Activated naive CD8-positive, alpha-beta T cell treated with anti-CD3 and anti-CD28 coated beads, Interleukin-2, amount 50 U/mL, for 24 hours (primary cell): ENCODE measurements around the gene CYP21A2.
"Not testable (repeated sequence)": the region's sequence is repeated elsewhere in the genome, so short reads cannot be mapped to it uniquely, and the experiment has no call there.

Experiments
- ATAC-seq: fragments of 150-1000 bp; cut with Tn5 transposase; one replicate; pipeline ENCODE4 v1.10.0; 2021
- DNase-seq: peaks from one replicate; pipeline ENCODE4 v3.0.0; 2021
- H3K27ac Mint-ChIP-seq: one replicate; pipeline ENCODE4 v1.8.0; 2021; ENCODE audit warnings: mild to moderate bottlenecking, mixed read lengths
- H3K27me3 Mint-ChIP-seq: one replicate; pipeline ENCODE4 v1.8.0; 2021; ENCODE audit warnings: mixed read lengths
- H3K36me3 Mint-ChIP-seq: one replicate; pipeline ENCODE4 v1.8.0; 2021; ENCODE audit warnings: low read depth, mixed read lengths
- H3K4me1 Mint-ChIP-seq: one replicate; pipeline ENCODE4 v1.8.0; 2021; ENCODE audit warnings: mixed read lengths
- H3K4me3 Mint-ChIP-seq: one replicate; pipeline ENCODE4 v1.8.0; 2021; ENCODE audit warnings: mild to moderate bottlenecking, moderate library complexity, mixed read lengths
- H3K9me3 Mint-ChIP-seq: one replicate; pipeline ENCODE4 v1.8.0; 2021; ENCODE audit warnings: mixed read lengths

CYP21A2 gene

GRCh38 chr6:32042276-32042675, 4.1 kb downstream of the CYP21A2 start:
- not testable (repeated sequence) for DNase-seq, H3K27ac Mint-ChIP-seq, H3K4me3 Mint-ChIP-seq, H3K9me3 Mint-ChIP-seq, H3K27me3 Mint-ChIP-seq, H3K36me3 Mint-ChIP-seq, H3K4me1 Mint-ChIP-seq, ATAC-seq

DNA sequence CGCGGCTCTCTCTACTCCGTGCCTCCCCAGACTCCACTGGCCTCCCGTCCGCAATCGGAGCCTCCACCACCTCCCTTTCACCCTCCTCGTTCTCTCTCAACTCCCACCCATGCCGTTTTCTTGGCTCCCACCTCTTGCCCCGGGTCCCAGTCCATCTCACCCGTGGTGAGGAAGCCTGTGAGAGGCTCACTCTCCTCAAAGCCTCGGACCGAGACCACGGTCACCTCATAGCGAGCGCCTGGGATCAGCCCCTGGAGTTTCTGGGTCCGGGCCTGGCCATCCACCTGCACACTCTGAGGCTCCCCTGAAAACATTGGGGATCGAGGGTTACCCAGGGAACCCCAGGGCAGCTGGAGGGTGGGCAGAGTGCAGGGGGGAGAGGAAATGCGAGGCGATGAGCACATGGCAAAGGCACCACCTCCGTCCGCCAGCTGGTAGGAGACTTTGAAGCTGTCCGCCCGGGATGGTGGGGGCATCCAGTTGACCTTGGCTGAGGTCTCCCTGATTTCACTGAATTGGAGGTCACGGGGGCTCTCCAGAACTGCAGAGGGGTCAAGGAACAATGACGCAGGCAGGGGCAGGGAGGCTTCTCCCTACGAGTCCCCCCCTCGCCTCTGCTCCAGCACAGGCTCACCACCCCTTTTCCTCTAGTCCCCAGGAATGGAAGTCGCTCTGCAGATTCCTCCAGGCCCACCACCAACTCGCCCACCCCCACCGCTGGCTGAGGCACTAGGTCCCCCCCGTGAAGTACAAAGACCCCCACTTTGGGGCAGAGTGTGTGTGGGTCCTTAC, 5.6 kb downstream of the CYP21A2 start:
- DNase-seq, H3K27me3 Mint-ChIP-seq, H3K36me3 Mint-ChIP-seq, ATAC-seq, H3K27ac Mint-ChIP-seq, H3K4me1 Mint-ChIP-seq, H3K4me3 Mint-ChIP-seq, H3K9me3 Mint-ChIP-seq: not testable (repeated sequence)

- not testable (repeated sequence) for H3K27me3 Mint-ChIP-seq, H3K4me1 Mint-ChIP-seq, H3K27ac Mint-ChIP-seq, H3K4me3 Mint-ChIP-seq, H3K9me3 Mint-ChIP-seq, DNase-seq, ATAC-seq, H3K36me3 Mint-ChIP-seq
Observed at GRCh38 chr6:32044916-32045315, 6.7 kb downstream of the CYP21A2 start.

DNA sequence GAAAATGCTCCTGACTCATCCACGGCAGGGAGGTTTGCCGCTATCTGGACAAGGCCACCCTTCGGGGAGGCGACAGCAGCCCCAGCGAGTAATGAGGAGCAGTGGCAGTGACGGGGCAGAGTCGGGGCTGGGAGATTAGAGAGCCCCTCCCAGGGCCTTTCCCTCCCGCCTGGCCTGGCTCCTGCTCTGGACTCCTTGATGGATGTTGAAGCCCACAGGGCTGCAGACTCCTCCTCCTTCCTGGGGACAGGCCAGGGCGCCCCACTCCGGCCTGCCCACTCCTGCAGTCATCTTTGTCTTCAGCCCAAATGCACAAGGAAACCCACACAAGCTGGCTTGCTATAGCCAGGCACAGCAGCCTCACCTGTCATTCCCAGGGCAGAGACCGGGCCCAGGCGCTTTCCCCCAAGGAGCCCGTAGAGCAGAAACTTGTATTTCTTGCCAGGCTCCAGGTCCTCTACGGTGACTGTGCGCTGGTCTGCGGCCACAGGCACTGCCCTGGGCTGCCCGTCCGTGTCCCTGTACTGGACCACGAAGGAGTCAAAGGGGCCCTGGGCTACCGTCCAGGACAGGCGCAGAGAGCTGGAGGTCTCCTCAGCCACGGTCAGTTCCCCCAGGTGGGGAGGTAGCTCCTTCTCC, 7.7 kb downstream of the CYP21A2 start:
- H3K27ac Mint-ChIP-seq: no peak overlapping the region
- no peaks in the 10 kb centered on the region for H3K36me3 Mint-ChIP-seq
- H3K27me3 Mint-ChIP-seq: no peaks in the 10 kb centered on the region
- ATAC-seq (no peak), DNase-seq (no peak)
- H3K4me3 Mint-ChIP-seq: no peak overlapping the region
- no peaks in the 10 kb centered on the region for H3K4me1 Mint-ChIP-seq
- no peaks in the 10 kb centered on the region for H3K9me3 Mint-ChIP-seq

GRCh38 chr6:32046450-32047083, 8.4 kb downstream of the CYP21A2 start:
- H3K9me3 Mint-ChIP-seq: no peaks in the 10 kb centered on the region
- H3K36me3 Mint-ChIP-seq: no peaks in the 10 kb centered on the region
- H3K27me3 Mint-ChIP-seq: no peaks in the 10 kb centered on the region
- no peak overlapping the region for H3K27ac Mint-ChIP-seq
- H3K4me3 Mint-ChIP-seq: no peak overlapping the region
- no peaks in the 10 kb centered on the region for H3K4me1 Mint-ChIP-seq
- ATAC-seq (no peak), DNase-seq (no peak)

GRCh38 chr6:32047084-32047478, 8.9 kb downstream of the CYP21A2 start:
- H3K9me3 Mint-ChIP-seq: no peaks in the 10 kb centered on the region
- no peak overlapping the region for H3K27ac Mint-ChIP-seq
- H3K4me1 Mint-ChIP-seq: no peaks in the 10 kb centered on the region
- no peak overlapping the region for H3K4me3 Mint-ChIP-seq
- no peaks in the 10 kb centered on the region for H3K27me3 Mint-ChIP-seq
- DNase-seq (no peak), ATAC-seq (no peak)
- H3K36me3 Mint-ChIP-seq: no peaks in the 10 kb centered on the region

- no peaks in the 10 kb centered on the region for H3K9me3 Mint-ChIP-seq
- no peak overlapping the region for H3K4me3 Mint-ChIP-seq
- H3K4me1 Mint-ChIP-seq: no peaks in the 10 kb centered on the region
- H3K36me3 Mint-ChIP-seq: no peaks in the 10 kb centered on the region
- no peak for DNase-seq
- H3K27ac Mint-ChIP-seq: no peak overlapping the region
- no peaks in the 10 kb centered on the region for H3K27me3 Mint-ChIP-seq
- no peak for ATAC-seq
Observed at GRCh38 chr6:32047539-32047854, 9.3 kb downstream of the CYP21A2 start.

DNA sequence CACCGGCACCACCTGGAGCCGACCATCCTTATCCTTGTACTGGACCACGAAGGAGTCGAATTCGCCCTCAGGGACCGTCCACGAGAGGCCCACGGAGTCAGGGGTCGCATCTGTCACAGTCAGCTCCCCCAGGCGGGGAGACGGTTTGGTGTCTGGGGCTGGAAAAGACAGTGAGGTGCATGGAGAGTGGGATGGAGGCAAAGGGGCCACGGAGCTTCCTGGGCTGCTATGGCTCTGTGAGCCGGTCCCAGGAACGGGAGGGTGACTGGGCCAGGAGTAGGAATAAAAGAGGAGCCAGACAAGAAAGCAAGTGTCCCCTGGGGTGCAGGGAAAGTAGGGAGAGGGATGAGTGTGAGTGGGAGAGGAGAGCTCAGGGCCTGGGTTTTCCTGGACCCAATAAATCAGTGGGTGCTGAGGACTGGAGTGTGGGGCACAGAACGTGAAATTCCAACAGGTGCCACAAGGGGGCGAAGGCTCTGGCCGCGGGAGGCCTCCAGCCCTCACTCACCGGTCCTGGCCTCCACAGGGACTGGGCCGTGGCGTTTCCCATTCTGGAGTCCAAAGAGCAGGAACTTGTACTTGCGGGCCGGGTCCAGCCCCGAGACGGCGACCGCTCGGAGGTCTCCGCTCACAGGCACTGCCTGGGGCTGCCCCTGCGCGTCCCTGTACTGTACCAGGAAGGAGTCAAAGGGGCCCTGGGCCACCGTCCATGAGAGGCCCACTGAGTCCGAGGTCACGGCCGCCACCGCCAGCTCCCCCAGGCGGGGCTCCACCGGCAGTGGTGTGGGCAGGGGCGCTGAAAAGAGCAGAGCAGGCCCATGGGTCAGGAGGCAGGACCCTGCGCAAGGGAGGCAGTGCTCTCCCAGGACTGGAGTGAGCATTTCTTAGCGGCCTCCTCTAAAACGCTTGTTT, 9.9 kb downstream of the CYP21A2 start:
- Mint-ChIP-seq H3K27me3 (no peaks in the 10 kb centered on the region), H3K4me1 (no peaks in the 10 kb centered on the region), H3K9me3 (no peaks in the 10 kb centered on the region), H3K4me3 (no peak overlapping the region), H3K27ac (no peak overlapping the region), H3K36me3 (no peaks in the 10 kb centered on the region)
- peak; percentile 65 for ATAC-seq
- DNase-seq: peak; percentile 79

GRCh38 chr6:32049149-32049548, 10.9 kb downstream of the CYP21A2 start:
- H3K4me3 Mint-ChIP-seq, H3K4me1 Mint-ChIP-seq, ATAC-seq, H3K27me3 Mint-ChIP-seq, H3K9me3 Mint-ChIP-seq, H3K36me3 Mint-ChIP-seq, H3K27ac Mint-ChIP-seq, DNase-seq: not testable (repeated sequence)

DNA sequence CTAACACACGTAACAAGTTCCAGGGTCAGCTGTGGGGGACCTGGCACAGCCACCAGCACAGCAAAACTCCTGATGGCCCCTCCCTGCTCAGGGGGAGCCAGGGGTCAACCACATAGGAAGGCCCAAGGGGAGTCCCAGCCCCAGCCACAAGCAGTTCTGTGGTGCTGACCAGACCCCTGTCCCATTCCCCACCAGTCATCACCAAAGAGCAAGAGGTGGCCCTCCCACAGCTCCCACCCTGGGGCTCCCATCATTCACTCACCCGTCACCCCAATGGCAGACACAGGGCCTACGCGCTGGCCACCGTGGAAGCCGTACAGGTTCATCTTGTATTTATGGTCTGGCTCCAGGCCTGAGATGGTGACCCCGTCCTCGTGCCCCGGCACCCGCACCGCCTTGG, 11.5 kb downstream of the CYP21A2 start:
- not testable (repeated sequence) for DNase-seq, H3K9me3 Mint-ChIP-seq, H3K27me3 Mint-ChIP-seq, ATAC-seq, H3K4me3 Mint-ChIP-seq, H3K4me1 Mint-ChIP-seq, H3K27ac Mint-ChIP-seq, H3K36me3 Mint-ChIP-seq

DNA sequence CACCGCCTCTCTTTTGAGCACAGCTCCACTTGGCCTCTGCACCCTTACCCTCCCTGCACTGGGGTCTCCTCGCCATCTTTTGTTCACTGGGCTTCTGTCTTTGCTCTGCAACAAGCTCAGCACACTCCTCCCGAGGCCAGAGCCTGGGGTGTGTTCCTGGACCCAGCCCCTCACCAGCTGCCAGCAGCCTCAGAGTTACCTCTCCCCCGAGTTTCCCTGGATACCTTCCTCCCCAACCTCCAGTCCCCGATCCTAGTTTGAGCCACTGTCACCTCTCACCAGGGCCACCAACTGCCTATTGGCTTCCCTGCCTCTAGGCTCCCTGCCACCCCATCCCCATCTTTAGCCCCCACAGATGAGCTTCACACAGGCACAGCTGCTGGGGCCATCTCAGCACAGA, 12.3 kb downstream of the CYP21A2 start:
- no peaks in the 10 kb centered on the region for H3K36me3 Mint-ChIP-seq
- no peaks in the 10 kb centered on the region for H3K9me3 Mint-ChIP-seq
- ATAC-seq: no peak
- no peak overlapping the region for H3K4me3 Mint-ChIP-seq
- no peak for DNase-seq
- no peak overlapping the region for H3K27ac Mint-ChIP-seq
- H3K27me3 Mint-ChIP-seq: no peaks in the 10 kb centered on the region
- no peaks in the 10 kb centered on the region for H3K4me1 Mint-ChIP-seq

DNA sequence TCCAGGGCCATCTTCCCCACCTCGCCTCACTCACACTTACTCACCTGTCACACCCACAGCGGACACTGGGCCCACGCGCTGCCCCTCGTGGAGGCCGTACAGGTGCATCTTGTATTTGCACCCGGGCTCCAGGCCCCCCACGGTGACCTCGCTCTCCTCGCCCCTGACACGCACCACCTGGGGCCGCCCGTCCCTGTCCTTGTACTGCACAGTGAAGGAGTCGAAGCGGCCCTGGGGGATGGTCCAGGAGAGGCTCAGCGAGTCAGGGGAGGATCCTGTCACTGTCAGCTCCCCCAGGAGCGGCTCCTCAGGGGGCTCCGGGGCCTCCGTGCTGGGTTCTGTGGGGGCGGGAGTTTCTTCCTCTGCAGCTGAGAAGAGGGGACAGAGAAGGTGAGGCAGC, 14.4 kb downstream of the CYP21A2 start:
- not testable (repeated sequence) for H3K27me3 Mint-ChIP-seq, H3K9me3 Mint-ChIP-seq, H3K36me3 Mint-ChIP-seq, H3K4me1 Mint-ChIP-seq, H3K27ac Mint-ChIP-seq, H3K4me3 Mint-ChIP-seq, DNase-seq, ATAC-seq

DNA sequence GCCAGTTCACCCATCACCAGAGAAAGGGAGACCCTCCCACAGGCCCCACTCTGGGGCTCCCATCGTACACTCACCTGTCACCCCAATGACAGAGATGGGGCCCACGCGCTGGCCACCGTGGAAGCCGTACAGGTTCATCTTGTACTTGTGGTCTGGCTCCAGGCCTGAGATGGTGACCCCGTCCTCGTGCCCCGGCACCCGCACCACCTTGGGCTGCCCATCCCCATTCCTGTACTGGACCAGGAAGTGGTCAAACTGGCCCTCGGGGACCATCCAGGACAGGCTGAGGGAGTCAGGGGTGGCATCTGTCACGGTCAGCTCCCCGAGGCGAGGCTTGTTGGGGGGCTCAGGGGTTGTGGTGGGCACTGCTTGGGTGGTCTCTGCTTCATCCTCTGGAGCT, 15.1 kb downstream of the CYP21A2 start:
- not testable (repeated sequence) for H3K27me3 Mint-ChIP-seq, H3K9me3 Mint-ChIP-seq, H3K4me3 Mint-ChIP-seq, DNase-seq, ATAC-seq, H3K27ac Mint-ChIP-seq, H3K36me3 Mint-ChIP-seq, H3K4me1 Mint-ChIP-seq

DNA sequence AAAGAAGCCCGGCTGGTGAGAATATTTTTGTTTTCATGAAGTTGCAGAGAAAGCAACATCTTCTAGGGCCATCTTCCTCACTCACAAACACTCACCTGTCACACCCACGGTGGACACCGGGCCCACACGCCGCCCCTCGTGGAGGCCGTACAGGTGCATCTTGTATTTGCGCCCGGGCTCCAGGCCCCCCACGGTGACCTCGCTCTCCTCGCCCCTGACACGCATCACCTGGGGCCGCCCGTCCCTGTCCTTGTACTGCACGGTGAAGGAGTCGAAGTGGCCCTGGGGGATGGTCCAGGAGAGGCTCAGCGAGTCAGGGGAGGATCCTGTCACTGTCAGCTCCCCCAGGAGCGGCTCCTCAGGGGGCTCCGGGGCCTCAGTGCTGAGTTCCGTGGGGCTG, 17.5 kb downstream of the CYP21A2 start:
- H3K36me3 Mint-ChIP-seq, H3K4me1 Mint-ChIP-seq, ATAC-seq, DNase-seq, H3K27ac Mint-ChIP-seq, H3K9me3 Mint-ChIP-seq, H3K4me3 Mint-ChIP-seq, H3K27me3 Mint-ChIP-seq: not testable (repeated sequence)
